ENCODE measurements around the gene CCDC150. TPM values are rescaled to one million over a fixed set of nuclear protein-coding genes. Genes with fewer than 3 reads are reported as not detected.

The CCDC150 gene
- total and polyA plus RNA-seq, 2 donors (not counting 1 experiment from before 2014, with no cell fraction given), result 0.70 to 4.9 TPM

DNA sequence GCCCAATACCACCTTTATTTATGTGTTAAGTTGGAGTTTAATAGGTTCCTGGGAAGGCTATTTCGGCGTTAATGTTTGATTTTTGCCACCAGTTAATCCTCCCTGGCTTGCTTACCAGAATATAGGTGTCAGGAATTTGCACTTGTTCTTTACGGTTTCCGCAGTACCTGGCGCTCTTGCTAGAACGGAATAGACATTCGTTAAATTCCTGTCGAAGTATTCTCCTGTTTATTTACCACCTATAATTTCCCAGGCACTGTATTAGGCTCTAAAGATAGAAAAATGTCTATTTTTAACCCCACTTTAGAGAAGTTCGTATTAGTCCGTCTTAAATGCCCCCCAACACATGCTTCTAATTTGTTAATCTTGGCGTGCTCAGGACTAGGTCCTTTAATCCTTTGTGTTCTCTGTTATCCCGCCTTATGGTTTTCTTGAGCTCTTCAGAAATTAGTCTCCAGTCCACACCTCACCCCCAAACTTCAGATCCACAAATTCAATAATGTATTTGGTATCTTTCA lies 575 bp downstream of the CCDC150 start:
- Mint-ChIP-seq H3K4me1 (peaks cover 21% of the 10 kb centered on the region), H3K27ac (no peak overlapping the region), H3K9me3 (ENCODE audit: insufficient read depth) (peaks cover 2% of the 10 kb centered on the region), H3K27me3 (peaks cover 8% of the 10 kb centered on the region), H3K4me3 (peak overlapping the region; percentile 94)
- peaks cover 7 to 17% of the 10 kb centered on the region in 2 donors for H3K4me1 ChIP-seq (ENCODE audit: control insufficient read depth in 2 of 2, insufficient read depth in 2 of 2, low read length in 2 of 2)
- H3K9me3 ChIP-seq (ENCODE audit: control extremely low read depth in 1 of 3, control insufficient read depth in 2 of 3, insufficient read depth in 1 of 3, low read length in 2 of 3), result peaks cover 0 to 4% (median 0%) of the 10 kb centered on the region in 3 donors
- peak overlapping the region; percentile 84 for H3K9ac ChIP-seq (ENCODE audit: low read length)
- intact Hi-C loops (cut with micrococcal nuclease), result no loop called here
- CTCF ChIA-PET, result interaction anchor here (0.6 kb wide), 1 partner anchor 124 kb away, joined by 4 read pairs; no protein-coding TSS in a partner anchor
- no peaks in the 10 kb centered on the region for H4K20me1 ChIP-seq (ENCODE audit: control insufficient read depth, insufficient read depth, low read length, poor library complexity, severe bottlenecking)
- H3K27me3 ChIP-seq (replicated peaks in 1 of 4; ENCODE audit: control extremely low read depth in 1 of 4, control insufficient read depth in 3 of 4, insufficient read depth in 4 of 4, low read length in 3 of 4), result no peaks in the 10 kb centered on the region
- peak overlapping the region; percentile 99 for H2AFZ ChIP-seq (ENCODE audit: insufficient read depth, low read depth, low read length, poor library complexity, severe bottlenecking)
- 0% methylated on average over 2 of the region's 12 CpGs for WGBS (ENCODE audit: insufficient coverage)
- no peak for TF ChIP-seq EZH2 (IDR thresholded peaks at IDR 0.05; ENCODE audit: borderline replicate concordance, insufficient read depth, low read depth, low read length, poor library complexity, severe bottlenecking)
- TF ChIP-seq, protein P1, sequence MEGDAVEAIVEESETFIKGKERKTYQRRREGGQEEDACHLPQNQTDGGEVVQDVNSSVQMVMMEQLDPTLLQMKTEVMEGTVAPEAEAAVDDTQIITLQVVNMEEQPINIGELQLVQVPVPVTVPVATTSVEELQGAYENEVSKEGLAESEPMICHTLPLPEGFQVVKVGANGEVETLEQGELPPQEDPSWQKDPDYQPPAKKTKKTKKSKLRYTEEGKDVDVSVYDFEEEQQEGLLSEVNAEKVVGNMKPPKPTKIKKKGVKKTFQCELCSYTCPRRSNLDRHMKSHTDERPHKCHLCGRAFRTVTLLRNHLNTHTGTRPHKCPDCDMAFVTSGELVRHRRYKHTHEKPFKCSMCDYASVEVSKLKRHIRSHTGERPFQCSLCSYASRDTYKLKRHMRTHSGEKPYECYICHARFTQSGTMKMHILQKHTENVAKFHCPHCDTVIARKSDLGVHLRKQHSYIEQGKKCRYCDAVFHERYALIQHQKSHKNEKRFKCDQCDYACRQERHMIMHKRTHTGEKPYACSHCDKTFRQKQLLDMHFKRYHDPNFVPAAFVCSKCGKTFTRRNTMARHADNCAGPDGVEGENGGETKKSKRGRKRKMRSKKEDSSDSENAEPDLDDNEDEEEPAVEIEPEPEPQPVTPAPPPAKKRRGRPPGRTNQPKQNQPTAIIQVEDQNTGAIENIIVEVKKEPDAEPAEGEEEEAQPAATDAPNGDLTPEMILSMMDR (IDR thresholded peaks at IDR 0.05), result no peak
- H3K27ac ChIP-seq (ENCODE audit: low read length in 2 of 2), result peak overlapping the region in 1 of 2 donors; percentile 56
- H3K79me2 ChIP-seq (ENCODE audit: control insufficient read depth, insufficient read depth, low read length), result no peaks in the 10 kb centered on the region
- DNase-seq (no peak), ATAC-seq (ENCODE audit: low read depth) (no peak)
- H3K4me2 ChIP-seq (replicated peaks; ENCODE audit: low read depth, low read length, poor library complexity, severe bottlenecking), result peak overlapping the region; percentile 98
- no peaks in the 10 kb centered on the region for H3K36me3 ChIP-seq (replicated peaks in 1 of 2; ENCODE audit: control extremely low read depth in 1 of 2, control insufficient read depth in 1 of 2, extremely low read depth in 1 of 2, insufficient read depth in 2 of 2, low read length in 1 of 2)
- POLR2A ChIA-PET, result no interaction called here
- peak overlapping the region; percentile 54 to 88 (median 68) for H3K4me3 ChIP-seq (ENCODE audit: control extremely low read depth in 1 of 5, extremely low read depth in 1 of 5, insufficient read depth in 1 of 5, low read depth in 2 of 5, low read length in 4 of 5)

DNA sequence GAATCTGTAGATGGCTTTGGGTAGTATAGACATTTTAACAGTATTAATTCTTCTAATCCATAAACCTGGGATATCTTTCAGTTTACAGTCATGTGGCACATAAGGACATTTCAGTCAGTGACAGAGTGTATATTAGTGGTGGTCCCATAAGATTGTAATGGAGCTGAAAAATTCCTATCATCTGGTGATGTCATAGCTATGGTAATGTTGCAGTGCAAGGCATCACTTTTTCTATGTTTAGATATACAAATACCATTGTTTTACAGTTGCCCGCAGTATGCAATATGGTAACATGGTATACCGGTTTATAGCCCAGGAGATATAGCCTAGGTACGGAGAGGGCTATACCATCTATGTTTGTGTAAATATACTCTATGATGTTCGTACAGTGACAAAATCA lies 9.7 kb downstream of the CCDC150 start:
- ATAC-seq (ENCODE audit: low read depth), result no peak
- CTCF ChIA-PET, result no interaction called here

More for the DNA sequence above, 9.7 kb downstream of the CCDC150 start:
- Histone ChIP-seq H3K4me3 (ENCODE audit: control extremely low read depth in 1 of 5, extremely low read depth in 1 of 5, insufficient read depth in 1 of 5, low read depth in 2 of 5, low read length in 4 of 5) (no peak overlapping the region), H3K27ac (ENCODE audit: low read length in 2 of 2) (no peak overlapping the region), H2AFZ (ENCODE audit: insufficient read depth, low read depth, low read length, poor library complexity, severe bottlenecking) (no peak overlapping the region), H4K20me1 (ENCODE audit: control insufficient read depth, insufficient read depth, low read length, poor library complexity, severe bottlenecking) (no peaks in the 10 kb centered on the region), H3K9me3 (ENCODE audit: control extremely low read depth in 1 of 3, control insufficient read depth in 2 of 3, insufficient read depth in 1 of 3, low read length in 2 of 3) (peaks cover 14 to 40% (median 27%) of the 10 kb centered on the region in 3 donors), H3K9ac (ENCODE audit: low read length) (no peak overlapping the region), H3K4me2 (replicated peaks; ENCODE audit: low read depth, low read length, poor library complexity, severe bottlenecking) (no peak overlapping the region), H3K79me2 (ENCODE audit: control insufficient read depth, insufficient read depth, low read length) (no peaks in the 10 kb centered on the region), H3K4me1 (ENCODE audit: control insufficient read depth in 2 of 2, insufficient read depth in 2 of 2, low read length in 2 of 2) (no peaks in the 10 kb centered on the region), H3K36me3 (replicated peaks in 1 of 2; ENCODE audit: control extremely low read depth in 1 of 2, control insufficient read depth in 1 of 2, extremely low read depth in 1 of 2, insufficient read depth in 2 of 2, low read length in 1 of 2) (no peaks in the 10 kb centered on the region), H3K27me3 (replicated peaks in 1 of 4; ENCODE audit: control extremely low read depth in 1 of 4, control insufficient read depth in 3 of 4, insufficient read depth in 4 of 4, low read length in 3 of 4) (no peaks in the 10 kb centered on the region)
- no peak for TF ChIP-seq EZH2 (IDR thresholded peaks at IDR 0.05; ENCODE audit: borderline replicate concordance, insufficient read depth, low read depth, low read length, poor library complexity, severe bottlenecking)
- TF ChIP-seq, protein P1 (IDR thresholded peaks at IDR 0.05), result no peak
- no peak for DNase-seq
- no peak overlapping the region for H3K27ac Mint-ChIP-seq
- H3K4me3 Mint-ChIP-seq, result no peak overlapping the region
- H3K9me3 Mint-ChIP-seq (ENCODE audit: insufficient read depth), result peaks cover 23% of the 10 kb centered on the region
- WGBS (ENCODE audit: insufficient coverage), result no CpG with 5 or more reads among the region's 4 CpGs
- POLR2A ChIA-PET, result no interaction called here
- intact Hi-C loops (cut with micrococcal nuclease), result no loop called here
- H3K27me3 Mint-ChIP-seq, result no peaks in the 10 kb centered on the region
- H3K4me1 Mint-ChIP-seq, result no peaks in the 10 kb centered on the region

All from B cell (primary cell).